Measurements from ENCODE around the gene CDYL2. TPM values are rescaled to one million over a fixed set of nuclear protein-coding genes. Genes with fewer than 3 reads are reported as not detected.

The CDYL2 gene
- total and polyA plus RNA-seq, 7 donors: 0.23 to 2.2 (median 1.0) TPM

Other genes with a start within 250 kb of the CDYL2 start
- gene CMC2, start 202.3 kb upstream of the CDYL2 start, total RNA-seq: 100 to 1,000 TPM in 1 of 4 donors, 10 to 100 TPM in 3; 58.8 to 121 (median 81.9) TPM
- 100 to 1,000 TPM; 257 to 334 (median 299) TPM for gene CMC2, start 202.3 kb upstream of the CDYL2 start, polyA plus RNA-seq
- 1 to 10 TPM; 2.9 to 8.4 (median 7.9) TPM for gene CENPN, start 202.6 kb upstream of the CDYL2 start, total RNA-seq
- gene CENPN, start 202.6 kb upstream of the CDYL2 start, polyA plus RNA-seq: 10 to 100 TPM in 1 of 3 donors, 1 to 10 TPM in 2; 3.8 to 20.6 (median 4.5) TPM
- 10 to 100 TPM; 26.5 to 33.5 (median 28.4) TPM for gene ATMIN, start 231.2 kb upstream of the CDYL2 start, total RNA-seq
- 10 to 100 TPM; 20.0 to 43.2 (median 28.8) TPM for gene ATMIN, start 231.2 kb upstream of the CDYL2 start, polyA plus RNA-seq